T-helper 1 cell treated with Interleukin-12 subunit alpha and Interleukin-12 subunit beta and Interleukin-4 antibody, amounts not matched to agents 30 μg/mL and 1 μg/mL, for 36 hours (primary cell): ENCODE results near the gene HSPB6.
"Not testable (repeated sequence)": the region's sequence is repeated elsewhere in the genome, so short reads cannot be mapped to it uniquely, and the experiment has no call there.

Source experiments
- H3K27ac Mint-ChIP-seq: one replicate; pipeline ENCODE4 v1.8.0; 2021; ENCODE audit warnings: mild to moderate bottlenecking, mixed read lengths
- H3K27me3 Mint-ChIP-seq: one replicate; pipeline ENCODE4 v1.8.0; 2021; ENCODE audit warnings: low read depth, mixed read lengths
- H3K36me3 Mint-ChIP-seq: one replicate; pipeline ENCODE4 v1.8.0; 2021; ENCODE audit warnings: low read depth, mixed read lengths
- H3K4me1 Mint-ChIP-seq: one replicate; pipeline ENCODE4 v1.8.0; 2021; ENCODE audit warnings: low read depth, mixed read lengths
- H3K4me3 Mint-ChIP-seq: one replicate; pipeline ENCODE4 v1.8.0; 2021; ENCODE audit warnings: mild to moderate bottlenecking, moderate library complexity, mixed read lengths
- H3K9me3 Mint-ChIP-seq: one replicate; pipeline ENCODE4 v1.8.0; 2021; ENCODE audit warnings: mixed read lengths

The HSPB6 gene, protein sequence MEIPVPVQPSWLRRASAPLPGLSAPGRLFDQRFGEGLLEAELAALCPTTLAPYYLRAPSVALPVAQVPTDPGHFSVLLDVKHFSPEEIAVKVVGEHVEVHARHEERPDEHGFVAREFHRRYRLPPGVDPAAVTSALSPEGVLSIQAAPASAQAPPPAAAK

DNA sequence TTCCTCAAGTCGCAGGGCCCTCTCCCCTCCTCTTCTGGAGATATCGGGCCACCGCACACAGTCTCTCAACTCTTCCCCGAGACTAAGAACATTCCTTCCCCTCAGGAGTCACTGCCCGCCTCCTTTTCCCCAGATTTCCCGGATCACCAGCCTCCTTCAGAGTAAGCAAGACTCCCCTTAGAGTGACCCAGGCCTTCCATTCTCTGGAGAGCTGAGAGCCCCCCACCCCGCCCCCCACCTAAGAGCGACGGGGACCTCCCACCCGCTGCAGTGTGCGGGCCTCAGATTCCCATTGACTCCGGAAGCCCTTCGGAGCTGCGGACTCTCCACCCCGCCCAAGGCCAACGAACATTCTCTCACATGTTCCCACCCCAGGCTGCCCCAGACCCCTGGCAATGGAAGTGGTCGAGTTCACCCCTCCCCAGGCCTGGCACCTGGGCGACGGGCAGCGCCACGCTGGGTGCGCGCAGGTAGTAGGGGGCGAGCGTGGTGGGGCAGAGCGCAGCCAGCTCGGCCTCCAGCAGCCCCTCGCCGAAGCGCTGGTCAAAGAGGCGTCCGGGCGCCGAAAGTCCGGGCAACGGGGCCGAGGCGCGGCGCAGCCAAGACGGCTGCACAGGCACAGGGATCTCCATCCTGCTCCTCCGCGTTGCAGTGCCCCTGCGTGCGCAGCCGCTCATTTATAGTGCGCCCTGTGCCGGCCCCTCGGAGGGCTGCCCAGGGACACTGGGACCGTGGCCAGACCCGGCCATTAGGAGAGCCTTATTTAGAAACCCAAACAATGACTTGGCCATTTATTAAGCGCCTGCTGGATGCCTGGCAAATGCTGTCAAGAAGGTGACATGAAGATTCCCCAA lies at the start of gene HSPB6:
TSS of gene HSPB6 (minus strand) at position 653 of the 854 bp plus-strand sequence. CDS start at position 632, 21 bp downstream.
- H3K27ac Mint-ChIP-seq = peak within 1 kb of the TSS; percentile 93
- H3K4me1 Mint-ChIP-seq = peaks cover 24% of the 10 kb centered on the region
- H3K36me3 Mint-ChIP-seq = peaks cover 24% of the 10 kb centered on the region
- H3K4me3 Mint-ChIP-seq = peak within 1 kb of the TSS; percentile 97
- no peaks in the 10 kb centered on the region for H3K27me3 Mint-ChIP-seq
- no peaks in the 10 kb centered on the region for H3K9me3 Mint-ChIP-seq

DNA sequence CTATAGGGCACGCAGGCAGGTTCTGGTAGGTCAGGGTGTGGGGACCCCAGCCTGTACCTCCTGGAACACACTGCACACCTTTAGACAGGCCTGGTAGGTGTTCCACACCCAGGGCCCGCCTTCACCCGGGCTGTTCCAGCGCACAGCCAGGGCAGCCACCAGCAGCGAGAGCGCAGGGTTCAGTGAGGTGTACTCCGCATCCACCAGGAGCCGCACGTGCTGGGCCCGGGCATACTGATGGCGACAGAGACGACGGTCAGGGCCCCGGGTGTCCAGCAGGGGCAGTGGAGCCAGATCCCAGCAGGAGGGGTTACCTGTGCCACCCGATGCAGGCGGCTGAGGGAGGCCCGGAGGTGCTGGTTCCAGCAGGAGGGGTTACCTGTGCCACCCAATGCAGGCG lies 49.8 kb upstream of the HSPB6 start:
- Mint-ChIP-seq H3K4me1 (peaks cover 6% of the 10 kb centered on the region), H3K4me3 (no peak overlapping the region), H3K27me3 (peaks cover 6% of the 10 kb centered on the region), H3K9me3 (no peaks in the 10 kb centered on the region), H3K36me3 (no peaks in the 10 kb centered on the region), H3K27ac (no peak overlapping the region)

GRCh38 chr19:35805526-35806102 lies 48.8 kb upstream of the HSPB6 start:
- no peak overlapping the region for H3K27ac Mint-ChIP-seq
- no peaks in the 10 kb centered on the region for H3K36me3 Mint-ChIP-seq

DNA sequence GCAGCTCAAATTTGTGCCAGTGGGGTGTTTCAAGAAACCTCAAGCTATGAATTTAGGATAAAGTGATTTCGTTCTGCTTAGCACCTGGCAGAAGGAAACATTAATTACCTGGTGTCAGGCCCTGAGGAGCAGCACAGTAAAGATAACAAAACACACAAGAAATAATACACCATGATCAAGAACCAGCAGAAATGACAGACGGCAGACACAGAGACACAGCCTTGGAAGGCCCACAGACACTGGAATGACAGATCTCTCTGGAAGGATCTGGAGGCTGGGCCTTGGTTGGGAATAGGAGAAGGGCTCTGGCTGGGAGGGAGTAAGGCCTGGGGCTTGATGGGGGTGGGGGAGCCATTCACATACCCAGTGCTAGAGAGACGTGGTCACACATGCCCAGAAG lies 45.0 kb upstream of the HSPB6 start:
- no peaks in the 10 kb centered on the region for H3K9me3 Mint-ChIP-seq
- no peaks in the 10 kb centered on the region for H3K36me3 Mint-ChIP-seq
- H3K27me3 Mint-ChIP-seq = peaks cover 14% of the 10 kb centered on the region
- H3K4me1 Mint-ChIP-seq = peaks cover 6% of the 10 kb centered on the region
- no peak overlapping the region for H3K27ac Mint-ChIP-seq
- H3K4me3 Mint-ChIP-seq = no peak overlapping the region

More at GRCh38 chr19:35805526-35806102, 48.8 kb upstream of the HSPB6 start:
- peaks cover 6% of the 10 kb centered on the region for H3K27me3 Mint-ChIP-seq
- H3K4me3 Mint-ChIP-seq = no peak overlapping the region
- no peaks in the 10 kb centered on the region for H3K9me3 Mint-ChIP-seq
- peaks cover 6% of the 10 kb centered on the region for H3K4me1 Mint-ChIP-seq

DNA sequence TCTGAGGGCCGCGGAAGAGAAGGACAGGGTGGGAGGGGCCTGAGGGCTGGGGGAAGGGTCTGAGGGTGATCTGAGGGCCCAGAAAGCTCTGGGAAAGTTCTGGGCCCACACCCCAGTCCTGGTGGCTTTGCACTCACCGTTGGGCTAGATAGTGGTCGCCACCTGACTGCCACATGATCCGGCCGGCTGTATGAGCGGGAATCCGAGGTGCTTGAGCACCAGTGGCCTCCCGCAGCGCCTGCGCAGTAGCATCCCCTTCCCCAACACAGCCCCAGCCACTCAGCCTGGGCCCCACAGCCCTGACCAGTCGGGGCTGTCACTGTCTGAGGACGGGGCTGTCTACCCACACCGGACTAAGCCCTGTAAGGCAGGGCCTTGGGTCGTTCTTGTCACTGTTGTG lies 40.8 kb upstream of the HSPB6 start:
- Mint-ChIP-seq H3K27me3 (peaks cover 33% of the 10 kb centered on the region), H3K4me1 (no peaks in the 10 kb centered on the region), H3K36me3 (no peaks in the 10 kb centered on the region), H3K4me3 (no peak overlapping the region), H3K9me3 (no peaks in the 10 kb centered on the region), H3K27ac (no peak overlapping the region)

DNA sequence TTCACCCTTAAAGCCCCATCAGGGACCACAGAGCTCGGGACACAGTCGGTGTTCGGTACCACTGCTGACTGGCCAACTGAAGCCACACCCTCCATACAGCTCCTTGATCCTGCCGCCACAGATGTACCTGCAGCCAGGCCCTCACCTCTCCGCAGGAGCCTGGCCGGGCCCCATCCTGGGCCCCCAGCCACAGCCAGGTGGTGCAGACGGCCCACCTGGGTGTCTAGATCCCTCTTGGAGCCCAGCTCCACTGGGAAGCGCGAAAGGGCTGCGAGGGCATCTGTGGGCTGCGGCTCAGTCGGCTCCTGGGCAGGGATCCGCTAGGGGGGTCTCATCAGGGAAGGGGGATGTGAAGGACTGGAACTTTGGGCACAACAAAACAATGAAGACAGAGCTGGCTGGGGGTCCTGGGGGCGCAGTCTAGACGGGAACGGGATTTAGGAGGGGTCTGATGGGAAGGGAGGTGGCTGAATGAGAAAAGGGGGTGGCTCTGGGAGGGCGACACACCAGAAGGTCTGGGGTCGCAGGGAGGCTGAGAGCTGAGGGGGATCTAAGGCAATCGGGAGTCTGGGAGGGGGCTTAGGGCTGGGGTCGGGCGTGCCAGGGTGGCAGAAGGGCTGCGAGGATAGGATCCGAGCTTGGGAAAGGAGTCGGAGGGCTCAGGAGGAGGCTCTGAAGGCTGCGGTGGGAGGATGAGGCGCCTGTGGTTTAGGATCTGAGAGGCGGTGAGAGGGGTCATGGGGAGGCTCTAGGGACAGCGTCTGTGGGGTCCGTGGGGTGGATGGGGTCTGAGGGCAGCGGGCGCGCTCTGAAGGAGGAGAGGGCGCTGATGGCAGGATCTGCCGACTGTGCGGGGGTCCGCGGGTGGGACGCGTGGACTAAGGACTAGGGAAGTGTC lies 40.1 kb upstream of the HSPB6 start:
- Mint-ChIP-seq H3K4me1 (no peaks in the 10 kb centered on the region), H3K9me3 (no peaks in the 10 kb centered on the region), H3K27me3 (peaks cover 33% of the 10 kb centered on the region), H3K27ac (no peak overlapping the region), H3K4me3 (no peak overlapping the region), H3K36me3 (no peaks in the 10 kb centered on the region)

- not testable (repeated sequence) for H3K36me3 Mint-ChIP-seq, H3K4me1 Mint-ChIP-seq, H3K9me3 Mint-ChIP-seq, H3K4me3 Mint-ChIP-seq, H3K27ac Mint-ChIP-seq
- H3K27me3 Mint-ChIP-seq = peaks cover 33% of the 10 kb centered on the region
These were observed 38.7 kb upstream of the HSPB6 start for GRCh38 chr19:35795564-35795963.

DNA sequence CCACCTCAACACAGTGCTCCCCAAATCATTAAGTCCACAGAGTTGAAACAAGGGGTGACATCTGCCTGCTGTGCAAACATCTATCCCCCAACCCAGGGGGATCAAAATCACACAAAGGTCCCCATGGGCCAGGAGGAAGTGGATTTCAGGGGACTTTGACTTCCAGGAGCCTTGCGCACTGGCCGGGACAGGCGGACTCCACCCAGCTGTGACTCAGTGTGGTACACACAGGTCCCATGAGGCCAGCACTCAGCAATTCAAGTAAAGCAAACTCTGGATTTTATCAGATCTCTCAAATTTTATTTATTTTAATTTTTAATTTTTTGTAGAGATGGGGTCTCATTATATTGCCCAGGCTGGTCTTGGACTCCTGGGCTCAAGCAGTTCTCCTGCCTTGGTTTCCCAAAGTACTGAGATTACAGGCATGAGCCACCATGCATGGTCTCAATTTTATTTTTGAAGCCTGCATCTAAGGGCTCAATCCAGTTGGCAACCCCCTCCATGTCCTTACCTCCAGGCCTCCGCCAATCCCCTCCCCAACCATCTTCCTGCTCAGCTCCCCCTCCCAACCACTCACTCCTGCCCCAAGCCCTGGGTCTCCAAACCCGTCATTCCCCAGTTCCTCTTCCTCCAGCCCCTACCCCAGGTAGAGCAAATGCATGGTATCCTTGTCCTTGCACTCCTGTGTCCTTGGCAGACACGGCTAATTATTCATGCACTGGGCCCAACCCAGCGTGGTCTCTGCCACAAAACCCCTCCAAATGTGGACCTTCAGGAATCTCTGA lies 36.7 kb upstream of the HSPB6 start:
- Mint-ChIP-seq H3K27me3 (peaks cover 33% of the 10 kb centered on the region), H3K4me1 (no peaks in the 10 kb centered on the region), H3K27ac (no peak overlapping the region)

GRCh38 chr19:35792888-35793287 lies 36.1 kb upstream of the HSPB6 start:
- Mint-ChIP-seq H3K9me3 (no peaks in the 10 kb centered on the region), H3K4me1 (no peaks in the 10 kb centered on the region), H3K27ac (no peak overlapping the region), H3K4me3 (no peak overlapping the region), H3K36me3 (no peaks in the 10 kb centered on the region), H3K27me3 (peaks cover 29% of the 10 kb centered on the region)

More for the DNA sequence above, 36.7 kb upstream of the HSPB6 start:
- no peaks in the 10 kb centered on the region for H3K36me3 Mint-ChIP-seq
- no peak overlapping the region for H3K4me3 Mint-ChIP-seq
- H3K9me3 Mint-ChIP-seq = no peaks in the 10 kb centered on the region

DNA sequence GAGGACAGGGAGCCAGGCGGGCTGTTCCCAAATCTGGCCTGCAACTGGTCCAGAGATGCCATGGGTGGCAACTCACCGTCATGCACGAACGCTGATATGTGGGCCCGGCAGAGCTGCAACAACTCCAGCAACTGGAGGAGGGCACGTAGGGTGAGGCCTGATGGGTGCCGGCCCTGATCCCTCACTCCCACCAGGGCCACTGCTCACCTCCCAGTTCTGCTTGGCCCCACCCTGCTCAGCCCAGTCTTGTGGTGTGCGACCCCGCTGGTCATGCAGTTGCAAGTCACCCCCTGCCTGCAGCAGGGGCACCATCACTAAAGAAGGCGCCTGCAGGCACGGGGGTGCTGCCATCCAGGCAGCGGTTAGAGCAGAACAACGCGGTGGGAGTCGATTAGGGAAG lies 35.5 kb upstream of the HSPB6 start:
- Mint-ChIP-seq H3K4me1 (no peaks in the 10 kb centered on the region), H3K27ac (no peak overlapping the region), H3K36me3 (no peaks in the 10 kb centered on the region), H3K27me3 (peaks cover 24% of the 10 kb centered on the region), H3K4me3 (no peak overlapping the region), H3K9me3 (no peaks in the 10 kb centered on the region)

DNA sequence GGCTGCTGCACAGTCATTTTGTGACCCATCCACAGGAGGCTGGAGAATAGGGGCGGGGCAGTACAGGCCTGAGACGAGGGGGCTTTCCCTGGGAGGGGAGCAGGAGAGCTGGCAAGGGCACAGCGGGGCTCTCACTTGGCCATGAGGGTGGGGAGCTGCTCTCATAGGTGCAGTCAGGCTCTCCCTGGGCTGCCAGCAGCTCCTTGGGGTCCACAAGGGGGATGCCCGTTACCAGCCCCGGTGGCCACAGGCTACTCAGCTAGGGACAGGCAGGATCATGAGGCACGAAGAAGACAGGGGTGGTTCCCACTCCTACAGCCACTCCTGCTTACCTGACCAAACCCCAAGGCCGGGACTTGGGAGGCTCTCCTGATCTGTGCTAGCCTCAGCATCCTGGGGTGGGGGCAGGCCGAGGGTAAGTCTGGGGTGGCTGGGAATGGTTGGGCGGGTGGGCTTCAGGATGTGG lies 35.0 kb upstream of the HSPB6 start:
- no peaks in the 10 kb centered on the region for H3K36me3 Mint-ChIP-seq
- no peak overlapping the region for H3K4me3 Mint-ChIP-seq
- peaks cover 19% of the 10 kb centered on the region for H3K27me3 Mint-ChIP-seq
- H3K9me3 Mint-ChIP-seq = no peaks in the 10 kb centered on the region
- H3K27ac Mint-ChIP-seq = no peak overlapping the region
- no peaks in the 10 kb centered on the region for H3K4me1 Mint-ChIP-seq

- peaks cover 13% of the 10 kb centered on the region for H3K27me3 Mint-ChIP-seq
- no peak overlapping the region for H3K4me3 Mint-ChIP-seq
- no peaks in the 10 kb centered on the region for H3K4me1 Mint-ChIP-seq
- no peaks in the 10 kb centered on the region for H3K9me3 Mint-ChIP-seq
- no peak overlapping the region for H3K27ac Mint-ChIP-seq
- no peaks in the 10 kb centered on the region for H3K36me3 Mint-ChIP-seq
These were observed 34.4 kb upstream of the HSPB6 start for GRCh38 chr19:35790981-35791813.
